SK-N-SH (cell line): Measurements from ENCODE around the gene DVL1. TPM values are rescaled to one million over a fixed set of nuclear protein-coding genes. Genes with fewer than 3 reads are reported as not detected.
A peak's percentile ranks its signal among the peaks of the same experiment; 100 is the strongest.

Experiments used
- CTCF ChIA-PET: fragments of 300-600, 350-600 bp; formaldehyde crosslinking; extraction: SDS; loops from one replicate; lab custom pipeline; 2021; lab: Yijun Ruan, JAX
- POLR2A ChIA-PET: fragments of 350-600 bp; sonication (Branson Sonifier 250); formaldehyde crosslinking; extraction: SDS; loops from one replicate; lab custom pipeline; 2020; ENCODE audit warnings: antibody characterized with exemption, inconsistent platforms; lab: Yijun Ruan, JAX
- DNase-seq: peaks from one replicate; pipeline ENCODE4 v3.0.0; 2012
- H2AFZ ChIP-seq: fragments of 200-600 bp; sonication (generic); 2 replicates; pipeline ENCODE4 v1.8.1; 2016; ENCODE audit warnings: antibody characterized with exemption, mild to moderate bottlenecking, low read depth
- H3F3A ChIP-seq: fragments of 200-600 bp; sonication (generic); replicated peaks from 2 replicates; pipeline ENCODE3; 2016; ENCODE audit warnings: antibody characterized with exemption, mild to moderate bottlenecking; ENCODE audit not compliant: insufficient read depth
- H3K27ac ChIP-seq, 2 experiments: fragments of 200-500 bp in 1 of 2; fragments of 200-600 bp in 1 of 2; sonication (Bioruptor generic) in 1 of 2; sonication (generic), shearing (Covaris generic) in 1 of 2; 2 replicates each; pipeline versions ENCODE4 v1.5.1 to v1.6.1; 2014 to 2016; ENCODE audit warnings: low read depth in 2 of 2, inconsistent platforms in 1 of 2, low read length in 1 of 2, mild to moderate bottlenecking in 1 of 2, mixed read lengths in 1 of 2
- H3K27me3 ChIP-seq: fragments of 200-600 bp; sonication (generic), shearing (Covaris generic); 2 replicates; pipeline ENCODE4 v1.6.1; 2016; ENCODE audit warnings: mixed run types; ENCODE audit not compliant: insufficient read depth
- H3K36me3 ChIP-seq, 2 experiments: fragments of 200-500 bp in 1 of 2; fragments of 200-600 bp in 1 of 2; sonication (Bioruptor generic) in 1 of 2; sonication (generic) in 1 of 2; replicated peaks in 1 of 2; 2 replicates each; pipeline versions ENCODE3 to v1.5.1; 2014 to 2016; ENCODE audit warnings: low read length in 1 of 2, mild to moderate bottlenecking in 1 of 2; ENCODE audit not compliant: insufficient read depth in 2 of 2, control insufficient read depth in 1 of 2
- H3K4me1 ChIP-seq, 2 experiments: fragments of 200-500 bp in 1 of 2; fragments of 200-600 bp in 1 of 2; sonication (Bioruptor generic) in 1 of 2; sonication (generic), shearing (Covaris generic) in 1 of 2; 2 replicates each; pipeline versions ENCODE4 v1.5.1 to v1.6.1; 2014 to 2016; ENCODE audit warnings: low read depth in 1 of 2, low read length in 1 of 2, mixed run types in 1 of 2; ENCODE audit not compliant: insufficient read depth in 2 of 2, control insufficient read depth in 1 of 2
- H3K4me2 ChIP-seq: fragments of 200-600 bp; sonication (generic), shearing (Covaris generic); 2 replicates; pipeline ENCODE4 v1.6.1; 2017; ENCODE audit warnings: mixed run types
- H3K4me3 ChIP-seq, 2 experiments: fragments of 200-500 bp in 1 of 2; fragments of 200-600 bp in 1 of 2; sonication (Bioruptor generic) in 1 of 2; sonication (generic), shearing (Covaris generic) in 1 of 2; 2 replicates each; pipeline versions ENCODE4 v1.5.1 to v1.8.1; 2014 to 2016; ENCODE audit warnings: low read depth in 2 of 2, inconsistent platforms in 1 of 2, low read length in 1 of 2, mild to moderate bottlenecking in 1 of 2, mixed read lengths in 1 of 2, moderate library complexity in 1 of 2
- H3K79me2 ChIP-seq: fragments of 200-600 bp; sonication (generic); 2 replicates; pipeline ENCODE4 v1.8.1; 2017; ENCODE audit warnings: mild to moderate bottlenecking; ENCODE audit not compliant: insufficient read depth
- H3K9ac ChIP-seq: fragments of 200-600 bp; sonication (generic); 2 replicates; pipeline ENCODE4 v1.6.1; 2017; ENCODE audit warnings: mixed run types
- H3K9me2 ChIP-seq: fragments of 200-600 bp; sonication (generic); 2 replicates; pipeline ENCODE4 v1.6.1; 2017; ENCODE audit warnings: mixed run types
- H3K9me3 ChIP-seq: fragments of 200-600 bp; sonication (generic); 2 replicates; pipeline ENCODE4 v1.6.1; 2017; ENCODE audit warnings: mixed run types, mild to moderate bottlenecking, moderate library complexity
- H4K20me1 ChIP-seq: fragments of 200-600 bp; sonication (generic); 2 replicates; pipeline ENCODE4 v1.6.1; 2017; ENCODE audit warnings: mild to moderate bottlenecking, mixed run types; ENCODE audit not compliant: insufficient read depth
- CHD2 ChIP-seq: fragments of 150-350 bp; IDR thresholded peaks from 2 replicates; pipeline ENCODE4 v1.6.1; 2018; ENCODE audit warnings: low read length; ENCODE audit not compliant: partially characterized antibody
- ELF1 ChIP-seq: IDR thresholded peaks from 2 replicates; pipeline ENCODE4 v1.4.0; 2012
- GABPA ChIP-seq: IDR thresholded peaks from 2 replicates; pipeline ENCODE4 v1.4.0; 2012; ENCODE audit warnings: low read depth, mild to moderate bottlenecking
- MXI1 ChIP-seq: IDR thresholded peaks from 2 replicates; pipeline ENCODE4 v1.6.1; 2012; ENCODE audit warnings: mild to moderate bottlenecking, low read depth, low read length, improper control_type of control experiment
- NFIC ChIP-seq: IDR thresholded peaks from 2 replicates; pipeline ENCODE4 v1.4.0; 2012; ENCODE audit warnings: borderline replicate concordance
- RAD21 ChIP-seq: IDR thresholded peaks from 2 replicates; pipeline ENCODE4 v1.6.1; 2012; ENCODE audit warnings: mild to moderate bottlenecking, low read length
- SMC3 ChIP-seq: IDR thresholded peaks from 2 replicates; pipeline ENCODE4 v1.6.1; 2012; ENCODE audit warnings: low read depth, low read length, improper control_type of control experiment
- TAF1 ChIP-seq: IDR thresholded peaks from 2 replicates; pipeline ENCODE4 v1.6.1; 2012; ENCODE audit warnings: low read depth, mild to moderate bottlenecking, low read length, moderate library complexity, borderline replicate concordance
- YY1 ChIP-seq: IDR thresholded peaks from 2 replicates; pipeline ENCODE4 v1.4.0; 2012; ENCODE audit warnings: low read depth, mild to moderate bottlenecking
- WGBS: methylation state at CpG from one replicate; pipeline ENCODE4 v1.1.6; 2017; ENCODE audit warnings: low lambda C conversion rate; 5-methylcytosine and 5-hydroxymethylcytosine counted together
- polyA plus RNA-seq, 3 experiments: library from polyadenylated mRNA; depleted of rRNA; stranded (reverse); fragments of >200 nt; gene quantifications; 2 replicates each; pipeline ENCODE4 v1.2.3, GENCODE V29; 2012
- TF ChIP-seq, protein P1 (sequence below): fragments of 200-600 bp; sonication (generic); IDR thresholded peaks from 2 replicates; pipeline ENCODE4 v1.6.1; 2017; ENCODE audit warnings: antibody characterized with exemption, mild to moderate bottlenecking, moderate library complexity
- TF ChIP-seq, protein P2 (sequence below): fragments of 150-350 bp; IDR thresholded peaks from 2 replicates; pipeline ENCODE4 v1.6.1; 2016; ENCODE audit warnings: mild to moderate bottlenecking, low read depth, low read length
- TF ChIP-seq, protein P3 (sequence below): IDR thresholded peaks from 2 replicates; pipeline ENCODE4 v1.4.0; 2012; ENCODE audit warnings: low read depth, borderline replicate concordance

The DVL1 gene
- polyA plus RNA-seq, 1 of the 3 experiments (the other 2 are of a cell fraction), result 32.0 TPM

DNA sequence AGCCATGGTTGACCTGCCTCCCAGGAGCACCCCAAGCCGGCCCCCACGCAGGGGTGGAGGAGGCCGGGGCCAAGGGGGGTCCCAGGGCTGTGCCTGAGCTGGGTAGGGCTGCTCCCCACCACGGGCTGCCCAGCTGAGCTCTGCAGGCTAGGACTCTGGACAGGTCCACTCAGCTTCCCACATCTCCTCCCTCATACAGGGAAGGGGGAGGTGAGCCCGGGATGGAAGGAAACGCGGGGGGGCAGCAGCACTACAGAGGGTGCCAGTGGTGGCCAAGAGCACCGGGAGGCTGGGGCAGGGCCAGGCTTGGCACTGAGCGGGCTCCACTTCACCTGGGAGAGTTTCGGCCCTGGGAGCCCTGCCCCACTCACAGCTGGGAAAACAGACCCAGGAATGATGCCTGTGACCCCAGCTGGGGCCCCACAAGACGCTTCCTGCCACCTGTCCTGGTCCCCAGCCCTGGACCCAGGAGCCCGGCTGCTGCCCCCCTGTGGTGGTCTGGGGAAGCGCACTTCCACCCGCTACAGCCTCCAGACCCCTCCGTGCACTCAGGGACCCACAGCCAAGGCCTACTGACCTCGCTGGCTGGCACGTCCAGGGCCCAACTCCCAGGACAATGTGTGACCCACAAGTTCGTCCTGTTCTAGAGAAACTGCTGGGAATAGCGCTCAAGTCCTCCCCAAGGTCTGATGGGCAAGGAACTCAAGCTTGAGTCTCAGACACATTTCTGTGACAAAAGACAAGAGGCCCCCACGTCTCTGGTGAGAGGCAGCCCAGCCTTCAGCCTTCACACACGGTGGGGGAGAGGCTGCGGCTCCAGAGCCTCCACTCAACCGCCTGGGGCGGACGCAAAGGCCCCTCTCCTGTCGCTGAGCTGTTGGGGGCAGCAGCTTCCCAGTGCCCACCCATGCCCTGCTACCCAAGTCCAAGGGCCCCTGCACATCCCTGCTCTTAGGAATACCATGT lies 22.8 kb upstream of the DVL1 start:
- CTCF ChIA-PET, result interaction anchor here (0.6 to 5.9 kb wide), 26 partner anchors 9 to 339 kb away, joined by 3 to 48 read pairs (median 4); partner anchors contain the start of genes DVL1, MXRA8 and UBE2J2
- DNase-seq, result peak; percentile 93

DNA sequence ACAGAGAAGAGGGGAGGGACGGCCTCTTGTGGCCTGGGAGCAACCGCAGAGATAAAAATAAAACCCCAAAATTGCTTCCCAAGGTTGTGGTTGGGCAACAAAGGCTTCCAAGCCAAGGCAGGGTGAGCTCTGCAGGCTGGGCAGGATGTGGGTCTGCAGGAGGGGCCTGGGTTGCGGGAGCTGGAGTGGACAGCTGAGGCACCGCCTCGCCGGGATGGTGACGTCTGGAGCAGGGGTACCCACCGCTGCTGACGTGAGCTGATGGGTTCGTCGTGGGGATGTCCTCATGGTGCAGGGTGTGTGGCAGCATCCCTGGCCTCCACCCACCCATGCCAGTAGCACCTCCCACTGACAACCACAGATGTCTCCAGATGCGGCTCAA lies 22.1 kb upstream of the DVL1 start:
- Histone ChIP-seq H3K79me2 (peaks cover 34% of the 10 kb centered on the region), H4K20me1 (no peaks in the 10 kb centered on the region), H3K9me2 (no peaks in the 10 kb centered on the region), H3K9me3 (no peaks in the 10 kb centered on the region), H3K9ac (no peak overlapping the region), H3K4me1 (peaks cover 0 to 28% of the 10 kb centered on the region in 2 experiments; a peak in 1 of 4 replicates), H3K4me2 (no peak overlapping the region), H3K27me3 (no peaks in the 10 kb centered on the region), H3K36me3 (peaks cover 0 to 8% of the 10 kb centered on the region in 2 experiments), H3F3A (peaks cover 8% of the 10 kb centered on the region), H2AFZ (no peak overlapping the region), H3K4me3 (no peak overlapping the region), H3K27ac (no peak overlapping the region)
- POLR2A ChIA-PET, result interaction anchor here (0.6 to 1.3 kb wide), 5 partner anchors 12 to 28 kb away, joined by 3 to 5 read pairs (median 3); partner anchors contain the start of gene CCNL2
- TF ChIP-seq, protein P1, sequence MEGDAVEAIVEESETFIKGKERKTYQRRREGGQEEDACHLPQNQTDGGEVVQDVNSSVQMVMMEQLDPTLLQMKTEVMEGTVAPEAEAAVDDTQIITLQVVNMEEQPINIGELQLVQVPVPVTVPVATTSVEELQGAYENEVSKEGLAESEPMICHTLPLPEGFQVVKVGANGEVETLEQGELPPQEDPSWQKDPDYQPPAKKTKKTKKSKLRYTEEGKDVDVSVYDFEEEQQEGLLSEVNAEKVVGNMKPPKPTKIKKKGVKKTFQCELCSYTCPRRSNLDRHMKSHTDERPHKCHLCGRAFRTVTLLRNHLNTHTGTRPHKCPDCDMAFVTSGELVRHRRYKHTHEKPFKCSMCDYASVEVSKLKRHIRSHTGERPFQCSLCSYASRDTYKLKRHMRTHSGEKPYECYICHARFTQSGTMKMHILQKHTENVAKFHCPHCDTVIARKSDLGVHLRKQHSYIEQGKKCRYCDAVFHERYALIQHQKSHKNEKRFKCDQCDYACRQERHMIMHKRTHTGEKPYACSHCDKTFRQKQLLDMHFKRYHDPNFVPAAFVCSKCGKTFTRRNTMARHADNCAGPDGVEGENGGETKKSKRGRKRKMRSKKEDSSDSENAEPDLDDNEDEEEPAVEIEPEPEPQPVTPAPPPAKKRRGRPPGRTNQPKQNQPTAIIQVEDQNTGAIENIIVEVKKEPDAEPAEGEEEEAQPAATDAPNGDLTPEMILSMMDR, result no peak
- TF ChIP-seq, protein P2, sequence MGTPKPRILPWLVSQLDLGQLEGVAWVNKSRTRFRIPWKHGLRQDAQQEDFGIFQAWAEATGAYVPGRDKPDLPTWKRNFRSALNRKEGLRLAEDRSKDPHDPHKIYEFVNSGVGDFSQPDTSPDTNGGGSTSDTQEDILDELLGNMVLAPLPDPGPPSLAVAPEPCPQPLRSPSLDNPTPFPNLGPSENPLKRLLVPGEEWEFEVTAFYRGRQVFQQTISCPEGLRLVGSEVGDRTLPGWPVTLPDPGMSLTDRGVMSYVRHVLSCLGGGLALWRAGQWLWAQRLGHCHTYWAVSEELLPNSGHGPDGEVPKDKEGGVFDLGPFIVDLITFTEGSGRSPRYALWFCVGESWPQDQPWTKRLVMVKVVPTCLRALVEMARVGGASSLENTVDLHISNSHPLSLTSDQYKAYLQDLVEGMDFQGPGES, result no peak
- TF ChIP-seq ELF1, result no peak
- no peak for TF ChIP-seq GABPA
- TF ChIP-seq MXI1, result no peak
- TF ChIP-seq NFIC, result no peak
- no peak for TF ChIP-seq TAF1
- no peak for TF ChIP-seq YY1
- 92% methylated on average over 5 of the region's 12 CpGs for WGBS
- CTCF ChIA-PET, result interaction anchor here (0.8 to 5.9 kb wide), 22 partner anchors 8 to 339 kb away, joined by 3 to 48 read pairs (median 4); partner anchors contain the start of genes CCNL2, DVL1, MXRA8 and UBE2J2
- no peak for DNase-seq

More for the DNA sequence above, 22.8 kb upstream of the DVL1 start:
- peak; percentile 81 for TF ChIP-seq SMC3
- TF ChIP-seq, protein P3, sequence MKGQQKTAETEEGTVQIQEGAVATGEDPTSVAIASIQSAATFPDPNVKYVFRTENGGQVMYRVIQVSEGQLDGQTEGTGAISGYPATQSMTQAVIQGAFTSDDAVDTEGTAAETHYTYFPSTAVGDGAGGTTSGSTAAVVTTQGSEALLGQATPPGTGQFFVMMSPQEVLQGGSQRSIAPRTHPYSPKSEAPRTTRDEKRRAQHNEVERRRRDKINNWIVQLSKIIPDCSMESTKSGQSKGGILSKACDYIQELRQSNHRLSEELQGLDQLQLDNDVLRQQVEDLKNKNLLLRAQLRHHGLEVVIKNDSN, result no peak
- TF ChIP-seq, protein P1, result peak; percentile 83
- TF ChIP-seq CHD2, result no peak
- peak; percentile 72 for TF ChIP-seq RAD21
- peaks cover 36% of the 10 kb centered on the region for H3K79me2 ChIP-seq
- no peaks in the 10 kb centered on the region for H3K9me3 ChIP-seq
- no peak overlapping the region for H2AFZ ChIP-seq
- peaks cover 0 to 29% of the 10 kb centered on the region in 2 experiments; a peak in 1 of 4 replicates for H3K4me1 ChIP-seq
- no peak overlapping the region for H3K4me2 ChIP-seq
- POLR2A ChIA-PET, result interaction anchor here (0.6 to 1.1 kb wide), 3 partner anchors 17 to 27 kb away, joined by 3 to 5 read pairs (median 4); partner anchors contain the start of gene CCNL2
- H3K36me3 ChIP-seq, result peaks cover 0 to 8% of the 10 kb centered on the region in 2 experiments
- peak overlapping the region in 1 of 2 experiments; percentile 8; a peak in 1 of 4 replicates for H3K27ac ChIP-seq
- H3F3A ChIP-seq, result peaks cover 14% of the 10 kb centered on the region
- no peak overlapping the region; a peak in 1 of 4 replicates for H3K4me3 ChIP-seq
- WGBS, result 40% methylated on average over 2 of the region's 26 CpGs
- H3K9ac ChIP-seq, result no peak overlapping the region
- H3K9me2 ChIP-seq, result no peaks in the 10 kb centered on the region
- no peaks in the 10 kb centered on the region for H3K27me3 ChIP-seq
- no peaks in the 10 kb centered on the region for H4K20me1 ChIP-seq
